GM12801 (cell line): ENCODE data around the gene ARF5.

Experiments used
- TF ChIP-seq, protein P1 (sequence below): IDR thresholded peaks from one replicate; pipeline ENCODE4 v1.5.1; 2011; ENCODE audit warnings: control low read depth; ENCODE audit not compliant: insufficient read length; ENCODE audit errors: extremely low read depth

Gene ARF5

GRCh38 chr7:127588019-127588696, at the start of gene ARF5:
Gene ARF5 (plus strand): TSS chr7:127588411. CDS start chr7:127588499, 88 bp downstream.
- TF ChIP-seq, protein P1, sequence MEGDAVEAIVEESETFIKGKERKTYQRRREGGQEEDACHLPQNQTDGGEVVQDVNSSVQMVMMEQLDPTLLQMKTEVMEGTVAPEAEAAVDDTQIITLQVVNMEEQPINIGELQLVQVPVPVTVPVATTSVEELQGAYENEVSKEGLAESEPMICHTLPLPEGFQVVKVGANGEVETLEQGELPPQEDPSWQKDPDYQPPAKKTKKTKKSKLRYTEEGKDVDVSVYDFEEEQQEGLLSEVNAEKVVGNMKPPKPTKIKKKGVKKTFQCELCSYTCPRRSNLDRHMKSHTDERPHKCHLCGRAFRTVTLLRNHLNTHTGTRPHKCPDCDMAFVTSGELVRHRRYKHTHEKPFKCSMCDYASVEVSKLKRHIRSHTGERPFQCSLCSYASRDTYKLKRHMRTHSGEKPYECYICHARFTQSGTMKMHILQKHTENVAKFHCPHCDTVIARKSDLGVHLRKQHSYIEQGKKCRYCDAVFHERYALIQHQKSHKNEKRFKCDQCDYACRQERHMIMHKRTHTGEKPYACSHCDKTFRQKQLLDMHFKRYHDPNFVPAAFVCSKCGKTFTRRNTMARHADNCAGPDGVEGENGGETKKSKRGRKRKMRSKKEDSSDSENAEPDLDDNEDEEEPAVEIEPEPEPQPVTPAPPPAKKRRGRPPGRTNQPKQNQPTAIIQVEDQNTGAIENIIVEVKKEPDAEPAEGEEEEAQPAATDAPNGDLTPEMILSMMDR = no peak

GRCh38 chr7:127539116-127539515, 49.1 kb upstream of the ARF5 start:
- TF ChIP-seq, protein P1 = no peak

GRCh38 chr7:127541548-127541947, 46.7 kb upstream of the ARF5 start:
- TF ChIP-seq, protein P1 = no peak

- TF ChIP-seq, protein P1 = no peak
Measured at GRCh38 chr7:127546313-127546712, 41.9 kb upstream of the ARF5 start.

- TF ChIP-seq, protein P1 = no peak
Measured at GRCh38 chr7:127550247-127550646, 38.0 kb upstream of the ARF5 start.

GRCh38 chr7:127551941-127552340, 36.3 kb upstream of the ARF5 start:
- TF ChIP-seq, protein P1 = no peak

DNA sequence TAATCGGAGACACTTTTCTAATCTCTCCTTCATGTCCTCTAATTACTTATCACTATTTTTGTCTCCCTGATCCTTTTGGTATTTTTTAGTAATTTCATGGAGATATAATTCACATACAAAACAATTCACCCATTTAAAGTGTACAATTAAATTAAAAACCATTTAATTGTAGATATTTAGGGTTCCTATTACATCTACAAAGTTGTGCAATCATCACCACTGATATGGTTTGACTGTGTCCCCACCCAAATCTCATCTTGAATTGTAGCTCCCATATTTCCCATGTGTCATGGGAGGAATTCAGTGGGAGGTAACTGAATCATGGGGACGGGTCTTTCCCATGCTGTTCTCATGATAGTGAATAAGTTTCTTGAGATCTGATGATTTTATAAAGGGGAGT, 31.8 kb upstream of the ARF5 start:
- TF ChIP-seq, protein P1 = no peak
